HG03095 (cell line): ENCODE data around the gene ESPL1.

Source experiments
- ATAC-seq: cut with Tn5 transposase; IDR thresholded peaks from one replicate; pipeline ENCODE4 v1.9.1; 2021; ENCODE audit warnings: moderate library complexity; ENCODE audit not compliant: unreplicated experiment

ESPL1 gene

DNA sequence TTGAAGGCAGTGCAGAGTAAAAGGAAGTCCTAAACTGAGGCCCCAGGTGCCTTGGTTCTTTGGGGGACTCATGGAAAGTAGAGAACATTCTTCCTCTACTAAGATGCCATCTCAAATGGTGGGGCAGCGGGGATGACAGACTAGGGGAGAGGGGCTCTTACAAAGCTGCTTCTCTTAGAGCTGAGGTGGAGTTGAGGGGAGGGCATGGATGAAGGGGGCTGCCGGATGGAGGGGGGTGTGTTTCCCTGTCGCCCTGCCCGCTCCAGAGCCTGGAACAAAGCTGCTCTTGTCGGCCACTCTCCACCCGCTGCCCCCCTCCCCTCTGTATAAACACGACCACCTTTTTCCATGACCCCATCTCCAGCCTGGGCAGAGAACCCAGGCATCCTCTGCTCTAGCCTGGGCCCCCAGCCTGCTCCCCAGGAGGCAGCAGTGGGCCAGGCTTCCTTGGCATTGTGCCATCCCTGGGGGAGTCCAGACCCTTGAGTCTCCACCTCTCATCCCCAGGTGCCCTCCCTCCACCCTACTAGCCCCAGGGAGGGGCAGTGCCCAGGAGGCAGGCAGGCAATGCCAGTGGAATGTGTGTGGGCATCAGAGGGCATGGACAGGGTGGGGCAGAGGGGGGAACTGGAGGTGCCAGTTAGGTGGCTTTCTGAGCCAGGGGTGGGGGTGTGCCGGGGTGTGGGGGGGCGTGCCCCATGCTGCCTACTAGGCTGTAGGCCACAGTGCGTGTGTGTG, 37.8 kb upstream of the ESPL1 start:
- ATAC-seq: no peak

DNA sequence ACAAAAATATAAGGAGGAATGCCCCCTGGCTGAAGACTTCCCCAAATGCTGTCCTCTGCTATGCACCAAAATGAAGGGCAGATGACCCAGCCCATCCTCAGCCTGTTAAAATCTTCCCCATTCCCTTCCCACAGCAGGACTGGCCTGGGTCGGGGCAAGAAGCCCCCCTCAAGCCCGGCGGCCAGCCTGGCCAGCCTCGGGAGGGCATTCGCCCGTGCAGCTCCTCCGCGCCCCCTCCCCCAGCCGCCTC, 36.5 kb upstream of the ESPL1 start:
- no peak for ATAC-seq

DNA sequence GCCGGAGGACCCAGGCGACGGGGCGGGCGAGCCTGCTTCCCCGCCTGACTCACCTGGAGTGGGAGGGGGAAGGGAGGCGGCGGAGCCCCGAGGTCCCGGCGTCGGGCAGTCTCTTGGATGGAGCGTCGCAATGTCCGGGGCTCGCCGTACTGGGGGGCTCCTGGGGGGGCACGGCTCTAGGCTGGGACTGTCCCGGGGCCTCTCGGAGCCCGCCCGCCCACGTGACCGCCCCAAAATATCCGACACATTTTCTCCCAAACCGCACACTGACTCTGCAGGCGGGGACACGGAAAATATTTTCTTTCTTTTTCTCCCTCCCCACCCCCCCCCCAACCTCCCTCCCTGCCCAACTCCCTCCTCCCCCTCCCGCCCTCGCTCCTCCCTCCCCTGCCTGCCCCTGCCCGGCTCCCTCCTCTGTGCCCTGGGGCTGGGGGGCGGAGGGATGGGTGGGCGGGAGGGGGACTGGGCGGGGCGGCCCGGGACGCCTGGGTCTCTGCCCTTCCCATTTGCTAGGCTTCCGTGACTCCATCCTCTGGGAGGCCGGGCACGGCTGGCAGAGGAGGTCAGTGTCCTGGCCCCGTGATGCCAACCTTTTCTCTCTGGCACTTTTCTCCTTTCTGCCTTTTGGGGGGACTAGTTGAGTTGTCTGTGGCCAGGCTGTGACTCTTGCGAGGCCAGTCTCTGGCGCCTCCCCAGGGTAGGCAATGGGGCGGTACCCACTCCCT, 36.0 kb upstream of the ESPL1 start, which contains the start of gene RARG:
Gene RARG (minus strand): TSS at position 289 of the 725 bp plus-strand sequence. CDS start 4,664 bp downstream, outside the sequence.
- no peak for ATAC-seq

DNA sequence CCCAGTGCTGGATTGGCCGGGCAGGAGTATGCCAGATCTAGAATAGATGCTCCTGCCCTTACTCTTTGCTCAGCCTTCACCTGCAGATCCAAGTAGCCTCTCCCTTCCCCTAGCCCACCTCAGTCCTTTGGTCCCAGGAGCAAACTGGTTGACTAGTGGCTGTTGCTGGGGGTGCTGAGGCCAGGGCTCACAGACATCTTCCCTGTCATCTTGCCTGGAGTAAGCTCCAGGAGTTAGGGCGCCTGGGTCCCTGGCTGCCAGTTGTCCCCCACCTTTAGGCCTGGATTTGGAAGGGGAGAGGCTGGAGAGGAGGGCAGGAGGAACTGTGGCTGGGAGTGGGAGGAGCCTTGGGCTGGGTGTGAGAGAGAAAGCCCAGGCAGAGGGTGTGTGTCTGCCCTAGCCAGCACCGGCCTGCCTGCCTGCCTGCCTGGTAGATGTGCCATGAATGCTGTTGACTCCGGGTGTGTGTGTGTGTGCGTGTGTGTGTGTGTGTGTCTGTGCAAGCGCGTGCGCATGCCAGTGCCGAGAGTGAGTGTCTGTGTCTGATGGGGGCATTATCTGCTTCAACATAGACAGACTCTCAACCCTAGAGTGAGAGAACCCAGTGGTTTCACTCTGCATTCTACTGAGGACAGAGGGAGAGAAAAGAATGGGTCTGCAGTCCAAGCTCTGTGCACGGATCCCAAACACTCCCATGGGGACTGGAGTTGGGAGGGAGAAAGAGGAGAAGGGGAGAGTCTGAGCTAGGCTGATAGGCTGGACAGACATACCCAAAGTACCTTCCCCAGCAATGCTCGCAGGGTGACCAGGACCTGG, 35.2 kb upstream of the ESPL1 start:
- no peak for ATAC-seq

DNA sequence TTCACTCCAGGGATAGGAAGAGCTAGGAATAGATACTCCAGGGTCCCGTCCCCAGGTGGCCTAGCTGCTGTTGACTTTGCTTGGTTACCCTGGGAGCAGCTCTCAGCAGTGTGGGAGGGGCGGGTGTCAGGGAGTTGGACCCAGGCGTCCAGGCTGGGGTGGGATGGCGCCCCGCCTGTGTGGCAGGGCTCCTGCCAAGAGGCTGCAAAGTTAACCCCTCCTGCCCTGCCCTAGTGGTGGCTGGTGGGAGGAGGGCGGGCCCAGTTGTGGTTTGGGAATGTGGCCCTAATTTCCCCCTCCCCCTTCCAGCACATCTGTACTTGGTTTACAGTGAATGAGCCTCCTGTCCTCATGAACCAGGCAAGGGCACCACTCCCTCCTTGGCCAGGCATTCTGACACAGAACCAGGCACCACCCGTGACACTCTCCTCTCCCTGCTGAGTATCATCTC, 34.4 kb upstream of the ESPL1 start:
- no peak for ATAC-seq

- no peak for ATAC-seq
Measured at GRCh38 chr12:53234271-53234914, 33.7 kb upstream of the ESPL1 start.

DNA sequence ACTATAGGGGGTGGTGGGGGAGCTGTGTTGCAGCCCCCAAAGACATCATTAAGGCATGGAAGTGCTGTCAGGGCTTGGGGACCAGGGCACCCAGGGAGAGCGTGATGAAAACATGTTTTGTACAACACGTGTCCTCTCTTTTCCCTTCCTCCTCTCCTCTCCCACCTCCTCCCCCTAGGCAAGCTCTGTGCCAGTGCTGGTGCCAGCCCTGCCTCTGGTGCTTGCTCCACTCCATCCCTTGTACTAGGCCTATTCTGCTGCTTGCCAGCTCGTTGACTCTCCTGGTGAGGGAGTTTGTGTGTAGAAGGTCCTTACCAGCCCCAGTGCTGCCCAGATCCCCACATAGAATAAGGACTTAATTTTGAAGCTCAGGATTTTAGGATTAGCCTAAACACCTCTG, 32.9 kb upstream of the ESPL1 start:
- ATAC-seq: no peak

DNA sequence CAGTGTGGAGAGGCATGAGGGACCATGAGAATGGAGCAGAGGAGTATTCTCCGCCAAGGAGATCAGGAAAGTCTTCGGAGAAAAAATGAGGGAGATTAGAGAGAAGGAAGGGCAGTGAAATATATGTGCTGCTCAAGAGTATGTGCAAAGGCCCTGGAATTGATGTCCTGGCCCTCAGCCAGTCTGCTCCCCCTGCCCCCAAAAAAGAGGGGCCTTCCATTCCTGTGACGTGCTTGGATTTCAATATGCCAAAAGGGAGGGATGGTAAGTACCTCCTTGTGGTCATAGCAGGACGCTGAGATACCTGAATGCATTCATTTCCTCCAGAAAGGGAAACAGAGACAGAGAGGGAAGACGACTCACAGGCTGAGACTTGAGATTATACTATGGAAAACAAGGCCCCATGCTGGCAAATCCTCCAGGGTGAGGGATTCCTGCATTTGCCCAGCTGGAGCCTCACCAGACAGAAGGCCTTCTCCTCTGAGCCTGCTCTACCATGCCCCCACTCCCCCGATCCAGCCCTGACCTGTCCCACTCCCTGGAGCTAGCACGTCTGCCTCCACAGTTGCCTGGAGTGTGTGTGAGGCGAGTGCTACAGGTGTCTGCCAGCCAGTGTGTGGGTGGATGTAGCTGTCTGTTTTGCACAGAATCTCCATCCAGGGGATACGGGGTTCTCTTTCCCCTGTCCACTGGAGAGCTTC, 32.2 kb upstream of the ESPL1 start:
- ATAC-seq: no peak

- no peak for ATAC-seq
Measured at GRCh38 chr12:53236443-53237111, 31.5 kb upstream of the ESPL1 start.

GRCh38 chr12:53239643-53240258, 28.3 kb upstream of the ESPL1 start:
- ATAC-seq: no peak

- ATAC-seq: no peak
Measured at GRCh38 chr12:53241623-53242412, 26.3 kb upstream of the ESPL1 start.

DNA sequence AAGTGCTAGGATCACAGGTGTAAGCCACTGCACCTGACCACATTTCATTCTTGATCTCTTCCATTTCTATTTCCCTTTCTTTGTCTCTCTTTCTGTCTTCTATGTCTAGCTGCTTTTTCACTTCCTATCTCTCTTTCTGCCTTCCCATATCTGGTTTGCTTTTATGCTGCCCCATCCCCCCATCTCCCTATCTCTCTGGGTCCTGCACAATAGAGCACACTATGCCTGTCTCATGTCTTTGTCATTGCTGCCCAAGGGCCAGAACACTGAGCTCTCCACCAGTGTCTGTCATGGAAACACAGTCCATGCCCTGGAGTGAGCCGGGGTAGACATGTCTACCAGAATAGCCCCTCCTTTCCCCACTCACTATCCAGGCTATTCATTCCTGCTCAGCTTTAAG, 23.8 kb upstream of the ESPL1 start:
- no peak for ATAC-seq

GRCh38 chr12:53245286-53245685, 22.8 kb upstream of the ESPL1 start:
- no peak for ATAC-seq

DNA sequence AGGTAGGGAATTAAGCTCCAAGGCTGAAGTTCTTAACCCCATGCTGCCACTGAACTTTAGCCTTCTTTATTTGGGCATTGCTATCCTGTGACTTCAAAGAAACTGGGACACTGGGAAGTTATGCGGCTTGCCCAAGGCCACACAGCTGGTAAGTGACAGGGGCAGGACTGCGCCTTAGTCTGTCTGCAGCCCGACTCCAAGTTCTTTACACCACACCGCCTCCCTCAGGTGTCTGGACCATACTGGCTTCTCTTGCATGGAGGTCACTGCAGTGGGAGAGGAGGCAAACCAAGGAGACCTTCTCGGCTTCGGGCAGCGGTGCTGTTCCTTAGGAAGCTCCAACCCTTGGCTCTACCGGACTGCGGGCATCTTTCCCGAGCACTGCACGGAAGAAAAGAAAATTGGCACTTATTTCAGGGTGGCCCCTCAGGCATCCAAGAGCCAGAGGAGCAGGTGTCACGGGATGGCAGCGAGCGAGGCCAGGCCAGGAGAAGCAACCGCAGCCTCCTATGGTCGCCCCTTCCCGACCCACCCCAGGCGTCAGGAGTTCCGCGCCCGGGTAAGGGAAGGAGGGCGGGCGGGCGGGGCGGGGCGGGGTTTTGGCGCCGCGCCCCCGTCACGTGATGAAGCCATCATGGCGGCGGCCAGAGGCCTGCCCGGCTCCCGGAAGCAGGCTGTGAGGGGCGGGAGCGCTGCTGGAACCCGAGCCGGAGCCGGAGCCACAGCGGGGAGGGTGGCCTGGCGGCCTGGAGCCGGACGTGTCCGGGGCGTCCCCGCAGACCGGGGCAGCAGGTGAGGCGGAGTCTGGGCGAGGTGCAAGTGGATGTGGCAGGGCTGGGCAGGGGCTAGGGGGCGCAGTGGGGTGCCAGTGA, 16.4 kb upstream of the ESPL1 start:
- peak; percentile 65 for ATAC-seq

- no peak for ATAC-seq
Measured at GRCh38 chr12:53252349-53252916, 15.7 kb upstream of the ESPL1 start.

DNA sequence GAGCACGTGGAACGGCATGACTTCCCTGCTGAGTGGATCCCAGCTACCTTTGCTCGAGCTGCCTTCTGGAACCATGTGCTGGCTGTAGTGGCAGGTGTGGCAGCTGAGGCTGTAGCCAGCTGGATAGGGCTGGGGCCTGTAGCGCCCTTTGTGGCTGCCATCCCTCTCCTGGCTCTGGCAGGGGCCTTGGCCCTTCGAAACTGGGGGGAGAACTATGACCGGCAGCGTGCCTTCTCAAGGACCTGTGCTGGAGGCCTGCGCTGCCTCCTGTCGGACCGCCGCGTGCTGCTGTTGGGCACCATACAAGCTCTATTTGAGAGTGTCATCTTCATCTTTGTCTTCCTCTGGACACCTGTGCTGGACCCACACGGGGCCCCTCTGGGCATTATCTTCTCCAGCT, 14.8 kb upstream of the ESPL1 start:
- ATAC-seq: no peak

- ATAC-seq: no peak
Measured at GRCh38 chr12:53254816-53255545, 13.1 kb upstream of the ESPL1 start.
